ENCODE results near the gene PHYHD1.
"Not testable (repeated sequence)": the region's sequence is repeated elsewhere in the genome, so short reads cannot be mapped to it uniquely, and the experiment has no call there.

The PHYHD1 gene

GRCh38 chr9:128940946-128941755, 20.4 kb downstream of the PHYHD1 start:
- H4K20me1 ChIP-seq (ENCODE audit: insufficient read depth, low read length) = no peaks in the 10 kb centered on the region
- no peaks in the 10 kb centered on the region for H3K36me3 ChIP-seq (replicated peaks; ENCODE audit: insufficient read depth, low read length)
- H3K9me2 ChIP-seq (replicated peaks; ENCODE audit: insufficient read depth, low read length) = no peaks in the 10 kb centered on the region
- DNase-seq = no peak
- H3K9ac ChIP-seq (ENCODE audit: low read length) = no peak overlapping the region
- H2AFZ ChIP-seq (ENCODE audit: low read length) = no peak overlapping the region
- TF ChIP-seq EZH2 (optimal IDR thresholded peaks at IDR 0.05; ENCODE audit: low read depth, low read length) (no peak), EZH2phosphoT487 (IDR thresholded peaks at IDR 0.05; ENCODE audit: low read length) (no peak)
- TF ChIP-seq, protein P1, sequence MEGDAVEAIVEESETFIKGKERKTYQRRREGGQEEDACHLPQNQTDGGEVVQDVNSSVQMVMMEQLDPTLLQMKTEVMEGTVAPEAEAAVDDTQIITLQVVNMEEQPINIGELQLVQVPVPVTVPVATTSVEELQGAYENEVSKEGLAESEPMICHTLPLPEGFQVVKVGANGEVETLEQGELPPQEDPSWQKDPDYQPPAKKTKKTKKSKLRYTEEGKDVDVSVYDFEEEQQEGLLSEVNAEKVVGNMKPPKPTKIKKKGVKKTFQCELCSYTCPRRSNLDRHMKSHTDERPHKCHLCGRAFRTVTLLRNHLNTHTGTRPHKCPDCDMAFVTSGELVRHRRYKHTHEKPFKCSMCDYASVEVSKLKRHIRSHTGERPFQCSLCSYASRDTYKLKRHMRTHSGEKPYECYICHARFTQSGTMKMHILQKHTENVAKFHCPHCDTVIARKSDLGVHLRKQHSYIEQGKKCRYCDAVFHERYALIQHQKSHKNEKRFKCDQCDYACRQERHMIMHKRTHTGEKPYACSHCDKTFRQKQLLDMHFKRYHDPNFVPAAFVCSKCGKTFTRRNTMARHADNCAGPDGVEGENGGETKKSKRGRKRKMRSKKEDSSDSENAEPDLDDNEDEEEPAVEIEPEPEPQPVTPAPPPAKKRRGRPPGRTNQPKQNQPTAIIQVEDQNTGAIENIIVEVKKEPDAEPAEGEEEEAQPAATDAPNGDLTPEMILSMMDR (IDR thresholded peaks at IDR 0.05; ENCODE audit: low read length) = no peak
- H3F3A ChIP-seq (ENCODE audit: insufficient read depth, low read length) = no peaks in the 10 kb centered on the region
- H3K4me2 ChIP-seq (ENCODE audit: low read depth, low read length) = no peak overlapping the region
- H3K79me2 ChIP-seq (ENCODE audit: low read length) = peaks cover 6% of the 10 kb centered on the region
- peaks cover under 1% of the 10 kb centered on the region; the same call in 1 of the 2 replicates for H3K4me1 ChIP-seq (ENCODE audit: low read length)
- no peaks in the 10 kb centered on the region for H3K9me3 ChIP-seq (replicated peaks; ENCODE audit: insufficient read depth, low read length)
- no peak overlapping the region for H3K4me3 ChIP-seq (ENCODE audit: low read length)
- H3K27me3 ChIP-seq (replicated peaks; ENCODE audit: insufficient read depth, low read length) = no peaks in the 10 kb centered on the region
- H3K27ac ChIP-seq (ENCODE audit: low read length) = no peak overlapping the region

- Histone ChIP-seq H3K9me2 (replicated peaks; ENCODE audit: insufficient read depth, low read length) (no peaks in the 10 kb centered on the region), H3K36me3 (replicated peaks; ENCODE audit: insufficient read depth, low read length) (no peaks in the 10 kb centered on the region), H3K4me3 (ENCODE audit: low read length) (no peak overlapping the region), H3K4me2 (ENCODE audit: low read depth, low read length) (no peak overlapping the region), H3K27me3 (replicated peaks; ENCODE audit: insufficient read depth, low read length) (no peaks in the 10 kb centered on the region), H3K9me3 (replicated peaks; ENCODE audit: insufficient read depth, low read length) (no peaks in the 10 kb centered on the region), H2AFZ (ENCODE audit: low read length) (no peak overlapping the region), H3K79me2 (ENCODE audit: low read length) (peaks cover 30% of the 10 kb centered on the region), H3K9ac (ENCODE audit: low read length) (no peak overlapping the region), H3F3A (ENCODE audit: insufficient read depth, low read length) (no peaks in the 10 kb centered on the region), H3K4me1 (ENCODE audit: low read length) (peaks cover 10% of the 10 kb centered on the region), H3K27ac (ENCODE audit: low read length) (no peak overlapping the region), H4K20me1 (ENCODE audit: insufficient read depth, low read length) (no peaks in the 10 kb centered on the region)
- TF ChIP-seq EZH2phosphoT487 (IDR thresholded peaks at IDR 0.05; ENCODE audit: low read length) (no peak), EZH2 (optimal IDR thresholded peaks at IDR 0.05; ENCODE audit: low read depth, low read length) (no peak)
- DNase-seq = no peak
These were observed 23.2 kb downstream of the PHYHD1 start for GRCh38 chr9:128943832-128944620.

DNA sequence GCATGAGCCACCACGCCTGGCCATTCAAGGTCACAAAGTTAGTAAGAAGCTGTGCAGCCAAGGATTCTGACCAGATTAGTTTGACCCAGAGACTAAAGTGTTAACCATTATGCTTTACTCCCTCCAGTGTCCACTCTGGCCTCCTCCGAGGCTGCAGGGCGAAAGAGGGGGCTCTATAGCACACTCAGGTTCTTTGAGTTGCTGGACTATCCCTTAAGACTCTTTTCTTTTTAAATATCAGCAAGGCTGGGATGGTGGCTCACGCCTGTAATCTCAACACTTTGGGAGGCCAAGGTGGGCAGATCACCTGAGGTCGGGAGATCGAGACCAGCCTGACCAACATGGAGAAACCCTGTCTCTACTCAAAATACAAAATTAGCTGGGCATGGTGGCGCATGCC, 24.2 kb downstream of the PHYHD1 start:
- not testable (repeated sequence) for H3K4me3 ChIP-seq (ENCODE audit: low read length); H2AFZ ChIP-seq (ENCODE audit: low read length)
- H3K79me2 ChIP-seq (ENCODE audit: low read length) = peaks cover 40% of the 10 kb centered on the region

GRCh38 chr9:128945798-128946501, 25.2 kb downstream of the PHYHD1 start:
- Histone ChIP-seq H3K27me3 (replicated peaks; ENCODE audit: insufficient read depth, low read length) (no peaks in the 10 kb centered on the region), H3K4me3 (ENCODE audit: low read length) (peak overlapping the region; percentile 87; the same call in 1 of the 2 replicates), H2AFZ (ENCODE audit: low read length) (no peak overlapping the region), H3K9me3 (replicated peaks; ENCODE audit: insufficient read depth, low read length) (no peaks in the 10 kb centered on the region), H3K36me3 (replicated peaks; ENCODE audit: insufficient read depth, low read length) (no peaks in the 10 kb centered on the region), H3K9ac (ENCODE audit: low read length) (no peak overlapping the region), H4K20me1 (ENCODE audit: insufficient read depth, low read length) (no peaks in the 10 kb centered on the region), H3F3A (ENCODE audit: insufficient read depth, low read length) (no peaks in the 10 kb centered on the region), H3K27ac (ENCODE audit: low read length) (no peak overlapping the region), H3K4me2 (ENCODE audit: low read depth, low read length) (peak overlapping the region; percentile 99; the same call in 1 of the 2 replicates), H3K4me1 (ENCODE audit: low read length) (peaks cover 10% of the 10 kb centered on the region), H3K9me2 (replicated peaks; ENCODE audit: insufficient read depth, low read length) (no peaks in the 10 kb centered on the region), H3K79me2 (ENCODE audit: low read length) (peaks cover 48% of the 10 kb centered on the region)
- no peak for DNase-seq
- TF ChIP-seq, protein P1 (IDR thresholded peaks at IDR 0.05; ENCODE audit: low read length) = no peak
- TF ChIP-seq EZH2phosphoT487 (IDR thresholded peaks at IDR 0.05; ENCODE audit: low read length) = no peak
- TF ChIP-seq EZH2 (optimal IDR thresholded peaks at IDR 0.05; ENCODE audit: low read depth, low read length) = no peak

More for the DNA sequence above, 24.2 kb downstream of the PHYHD1 start:
- not testable (repeated sequence) for H3K27me3 ChIP-seq (replicated peaks; ENCODE audit: insufficient read depth, low read length); H3K4me2 ChIP-seq (ENCODE audit: low read depth, low read length); H4K20me1 ChIP-seq (ENCODE audit: insufficient read depth, low read length); H3K36me3 ChIP-seq (replicated peaks; ENCODE audit: insufficient read depth, low read length); H3K9ac ChIP-seq (ENCODE audit: low read length); H3K9me3 ChIP-seq (replicated peaks; ENCODE audit: insufficient read depth, low read length); H3K9me2 ChIP-seq (replicated peaks; ENCODE audit: insufficient read depth, low read length); H3F3A ChIP-seq (ENCODE audit: insufficient read depth, low read length); H3K27ac ChIP-seq (ENCODE audit: low read length); DNase-seq
- H3K4me1 ChIP-seq (ENCODE audit: low read length) = peaks cover 10% of the 10 kb centered on the region
